HL-60/S4 treated with retinoic acid at 250 ng/mL for 4 days and 3 days (cell line): ENCODE data around the gene CYP46A1.

Source experiments
- in situ Hi-C: fragments of 300-500 bp; cut with MboI; formaldehyde crosslinking; loops from 2 replicates; pipeline ENCODE4 v1.7.0; 2022; ENCODE audit warnings: low sequenced_read_pairs

CYP46A1 gene

GRCh38 chr14:99741227-99741976 is 57.3 kb downstream of the CYP46A1 start:
- in situ Hi-C loops: no loop called here

- in situ Hi-C loops: no loop called here
Measured at GRCh38 chr14:99742074-99742473, 58.0 kb downstream of the CYP46A1 start.

GRCh38 chr14:99742509-99743487 is 58.7 kb downstream of the CYP46A1 start:
- in situ Hi-C loops: no loop called here

DNA sequence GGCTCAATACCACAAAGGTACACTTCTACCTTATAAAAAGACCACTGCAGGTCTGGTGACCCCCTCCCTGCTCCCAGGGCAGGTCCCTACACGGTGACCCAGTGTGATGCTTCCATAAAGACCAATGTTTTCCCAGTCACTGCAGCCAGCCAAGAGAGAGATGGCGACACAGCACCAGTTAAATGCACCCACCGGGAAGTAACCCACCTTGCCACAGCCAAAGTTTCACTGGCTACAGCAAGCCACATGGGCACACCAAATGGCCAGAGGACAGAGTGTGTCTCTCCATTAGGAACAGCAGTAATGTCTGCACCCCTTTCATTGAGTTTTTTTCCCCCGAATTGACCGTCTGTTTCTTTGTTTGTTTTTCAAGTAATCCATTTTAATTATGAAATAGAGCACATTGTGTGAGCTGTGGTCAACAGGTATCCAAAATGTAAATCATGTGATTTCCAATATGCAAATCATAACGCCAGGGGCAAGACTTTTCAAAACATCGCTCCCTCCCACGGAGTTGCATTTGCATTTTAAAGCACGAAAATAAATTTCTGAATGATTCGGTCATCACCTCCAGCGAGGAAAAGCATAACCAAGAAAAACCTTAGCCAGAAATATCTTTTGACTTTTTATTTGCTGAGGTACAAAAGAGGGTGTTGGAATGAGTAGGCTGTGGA is 60.2 kb downstream of the CYP46A1 start:
- in situ Hi-C loops: no loop called here

DNA sequence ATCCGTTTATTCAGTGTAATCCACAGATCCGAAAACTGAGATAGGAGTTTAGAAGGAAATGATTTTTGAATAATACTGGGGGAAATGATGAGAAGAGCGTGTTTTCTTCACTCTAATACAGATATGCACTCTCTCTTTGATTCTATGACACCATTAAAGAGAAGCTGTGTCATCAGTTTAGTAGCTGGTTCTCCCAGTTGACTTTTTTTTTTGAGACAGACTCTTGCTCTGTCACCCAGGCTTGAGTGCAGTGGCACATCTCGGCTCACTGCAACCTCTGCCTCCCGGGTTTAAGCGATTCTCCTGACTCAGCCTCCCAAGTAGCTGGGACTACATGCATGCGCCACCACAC is 60.8 kb downstream of the CYP46A1 start:
- in situ Hi-C loops: no loop called here

DNA sequence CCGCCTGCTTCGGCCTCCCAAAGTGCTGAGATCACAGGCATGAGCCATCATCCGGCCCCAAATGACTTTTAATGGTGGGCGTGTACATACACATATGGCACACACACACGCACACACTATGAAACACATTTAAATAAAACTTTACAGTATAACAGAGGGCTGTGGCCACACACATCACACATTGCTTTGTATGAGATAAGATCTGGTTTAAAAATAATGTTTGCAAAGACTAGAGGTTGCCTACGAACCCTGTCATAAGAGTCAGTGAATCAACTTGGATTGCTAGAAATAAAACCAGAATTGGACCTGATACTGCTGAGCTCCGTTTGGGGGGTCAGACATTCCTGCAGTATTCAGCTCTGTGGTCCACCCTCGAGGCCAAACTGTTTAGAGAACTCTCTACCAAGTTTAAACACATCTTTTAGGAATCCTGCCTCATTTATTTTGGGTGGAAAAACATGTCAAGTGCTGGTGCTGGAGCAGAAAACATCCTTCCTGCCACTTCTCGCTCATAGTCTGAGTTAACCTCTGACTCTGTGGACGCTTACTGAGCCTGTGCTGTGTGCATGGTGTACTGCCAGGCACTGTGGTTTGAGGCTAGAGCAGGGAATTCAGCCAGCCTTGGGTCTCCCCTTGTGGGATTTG is 61.3 kb downstream of the CYP46A1 start:
- in situ Hi-C loops: no loop called here

DNA sequence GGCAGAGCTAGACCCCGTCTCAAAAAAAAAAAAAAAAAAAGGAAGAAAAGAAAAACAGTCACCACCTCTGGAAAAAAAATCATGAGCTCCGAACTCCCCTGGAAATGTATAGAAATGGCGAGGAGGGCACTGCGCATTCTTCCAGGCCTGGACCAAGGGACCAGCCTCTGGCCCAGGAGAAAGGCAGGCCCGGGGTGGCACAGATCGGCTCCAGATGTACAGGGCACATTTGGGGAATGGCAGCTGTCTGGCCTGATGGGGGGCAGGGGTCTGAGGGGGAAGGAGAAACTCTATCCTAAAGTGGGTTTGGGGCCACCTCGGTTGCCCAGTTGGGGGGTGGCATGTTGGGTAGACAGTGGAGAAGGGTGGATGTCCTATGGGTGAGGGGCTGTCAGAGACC is 63.1 kb downstream of the CYP46A1 start:
- in situ Hi-C loops: no loop called here

GRCh38 chr14:99747582-99748330 is 63.7 kb downstream of the CYP46A1 start:
- in situ Hi-C loops: no loop called here

GRCh38 chr14:99748529-99748928 is 64.4 kb downstream of the CYP46A1 start:
- in situ Hi-C loops: no loop called here

DNA sequence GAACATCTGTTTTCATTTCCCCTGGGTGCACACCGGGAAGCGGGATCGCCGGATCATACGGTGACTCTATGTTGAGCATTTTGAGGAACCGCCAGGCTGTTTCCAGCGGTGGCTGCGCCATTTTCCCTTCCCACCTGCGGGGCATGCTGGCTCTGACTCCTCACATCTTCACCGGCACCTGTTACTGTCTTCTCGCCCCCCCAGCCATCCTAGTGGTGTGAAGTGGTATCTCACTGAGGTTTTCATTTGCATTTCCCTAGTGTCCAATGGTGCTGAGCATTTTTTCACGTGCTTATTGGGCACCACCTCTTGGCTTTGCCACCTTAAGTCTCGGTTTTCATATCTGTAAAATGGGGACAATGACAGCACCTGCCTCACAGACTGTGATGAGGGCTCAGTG is 65.0 kb downstream of the CYP46A1 start:
- in situ Hi-C loops: no loop called here

GRCh38 chr14:99749763-99750715 is 65.9 kb downstream of the CYP46A1 start:
- in situ Hi-C loops: no loop called here

DNA sequence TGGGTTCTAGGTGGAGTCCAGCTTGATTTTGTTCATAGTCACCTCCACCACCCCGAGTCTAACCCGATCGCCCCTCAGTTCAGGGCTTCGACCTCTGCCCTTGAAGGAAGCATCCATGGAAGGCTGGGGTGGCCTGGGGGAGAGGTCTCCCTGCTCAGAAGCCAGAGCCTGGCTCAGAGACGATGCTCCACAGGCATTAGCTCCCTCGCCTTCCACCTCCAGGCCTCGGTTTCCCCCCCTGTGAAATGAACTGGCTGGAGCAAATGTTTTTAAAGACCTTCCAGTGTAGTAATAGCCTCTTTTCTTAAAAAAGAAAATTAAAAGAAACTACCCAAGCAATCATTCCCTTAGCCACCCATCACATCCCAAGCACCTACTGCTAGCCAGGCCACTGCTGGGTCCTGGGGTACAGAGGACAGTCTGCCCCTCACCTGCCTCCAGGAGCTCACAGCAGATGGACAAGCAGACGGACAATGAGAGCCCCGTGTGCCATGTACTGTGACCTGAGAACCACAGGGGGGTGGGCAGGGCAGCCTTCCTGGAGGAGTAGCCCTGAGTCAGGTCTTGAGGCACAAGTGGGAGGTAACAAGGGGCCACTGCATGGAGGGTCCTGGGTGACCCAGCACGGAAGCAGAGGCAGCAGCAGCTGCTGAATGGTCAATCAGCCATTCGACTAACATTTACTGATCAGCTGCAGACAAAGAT is 66.8 kb downstream of the CYP46A1 start:
- in situ Hi-C loops: no loop called here

GRCh38 chr14:99751539-99752485 is 67.7 kb downstream of the CYP46A1 start:
- in situ Hi-C loops: no loop called here

DNA sequence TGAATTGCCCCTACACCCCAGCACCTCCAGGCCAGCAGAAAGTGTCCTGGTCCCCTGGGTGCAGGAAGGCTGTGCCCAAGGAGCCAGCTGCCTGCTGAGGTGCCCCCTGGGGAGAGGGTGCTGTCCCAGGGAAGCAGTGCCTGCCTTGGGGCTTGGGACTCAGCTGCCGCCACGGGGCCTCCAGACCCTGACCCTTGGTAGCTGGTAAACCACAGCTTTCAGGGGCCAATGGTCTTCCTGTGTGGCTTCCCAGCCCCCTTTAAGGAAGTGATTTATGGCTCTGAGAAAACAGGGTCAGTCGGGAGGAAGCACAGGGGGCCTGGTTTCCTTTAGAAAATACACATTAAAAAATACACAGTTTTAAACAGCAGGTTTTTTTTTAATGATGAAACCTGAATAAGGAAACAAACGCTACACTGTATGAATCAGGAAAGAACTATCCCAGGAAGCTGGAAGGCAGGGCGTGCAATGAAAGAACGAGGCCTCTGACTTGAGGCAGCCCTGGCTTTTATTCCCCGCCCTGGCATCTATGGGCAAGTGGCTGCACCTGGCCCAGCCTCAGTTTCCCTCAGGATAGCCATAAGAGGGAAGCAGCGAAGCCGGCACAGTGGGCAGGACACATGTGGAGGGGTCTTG is 68.5 kb downstream of the CYP46A1 start:
- in situ Hi-C loops: no loop called here

GRCh38 chr14:99753225-99754140 is 69.4 kb downstream of the CYP46A1 start:
- in situ Hi-C loops: no loop called here
